ENCODE data around the gene ABCG2.

The ABCG2 gene

GRCh38 chr4:88169298-88169697, 10.9 kb upstream of the ABCG2 start:
- TF ChIP-seq CTCF (IDR thresholded peaks at IDR 0.05) = no peak
- H3K36me3 ChIP-seq (ENCODE audit: control insufficient read depth, insufficient read depth, low read length) = no peaks in the 10 kb centered on the region
- H3K4me1 ChIP-seq = no peaks in the 10 kb centered on the region

DNA sequence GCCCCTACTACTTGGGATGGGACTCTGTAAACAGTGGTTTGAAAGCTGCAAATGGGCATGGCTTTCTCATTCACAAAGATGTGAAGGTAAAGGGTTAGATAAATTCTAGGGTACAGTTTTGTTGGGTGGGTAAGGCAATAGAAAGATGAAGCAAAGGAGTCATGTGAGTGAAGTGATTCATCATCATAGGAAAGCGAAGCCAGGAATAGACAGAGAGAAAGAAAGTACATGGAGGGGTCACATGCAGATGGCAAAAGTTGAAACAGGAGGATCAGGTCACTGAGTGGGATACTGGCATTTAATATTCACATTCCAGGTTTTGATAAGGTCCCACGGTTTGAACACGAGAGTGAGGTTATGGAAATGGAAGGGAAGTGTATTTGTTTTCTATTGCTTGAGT, 8.2 kb upstream of the ABCG2 start:
- Histone ChIP-seq H3K79me2 (no peaks in the 10 kb centered on the region), H3K9me3 (ENCODE audit: control insufficient read depth, low read length) (no peaks in the 10 kb centered on the region), H3K4me1 (no peaks in the 10 kb centered on the region), H3K36me3 (ENCODE audit: control insufficient read depth, insufficient read depth, low read length) (no peaks in the 10 kb centered on the region), H3K9ac (no peak overlapping the region), H3K27ac (no peak overlapping the region), H3K4me3 (ENCODE audit: low read depth, low read length) (no peak overlapping the region), H3K4me2 (ENCODE audit: low read length) (no peak overlapping the region), H2AFZ (no peak overlapping the region), H3K27me3 (ENCODE audit: control insufficient read depth, insufficient read depth, low read length) (no peaks in the 10 kb centered on the region)
- TF ChIP-seq CTCF (IDR thresholded peaks at IDR 0.05) = no peak

More at GRCh38 chr4:88169298-88169697, 10.9 kb upstream of the ABCG2 start:
- H3K9me3 ChIP-seq (ENCODE audit: control insufficient read depth, low read length) = no peaks in the 10 kb centered on the region
- no peaks in the 10 kb centered on the region for H3K79me2 ChIP-seq
- H3K27ac ChIP-seq = no peak overlapping the region
- no peaks in the 10 kb centered on the region for H3K27me3 ChIP-seq (ENCODE audit: control insufficient read depth, insufficient read depth, low read length)
- H2AFZ ChIP-seq = no peak overlapping the region
- no peak overlapping the region for H3K9ac ChIP-seq
- no peak overlapping the region for H3K4me3 ChIP-seq (ENCODE audit: low read depth, low read length)
- H3K4me2 ChIP-seq (ENCODE audit: low read length) = no peak overlapping the region

- Histone ChIP-seq H3K27ac (no peak overlapping the region), H3K27me3 (ENCODE audit: control insufficient read depth, insufficient read depth, low read length) (no peaks in the 10 kb centered on the region), H3K4me2 (ENCODE audit: low read length) (no peak overlapping the region), H3K36me3 (ENCODE audit: control insufficient read depth, insufficient read depth, low read length) (no peaks in the 10 kb centered on the region), H2AFZ (no peak overlapping the region), H3K9ac (no peak overlapping the region), H3K9me3 (ENCODE audit: control insufficient read depth, low read length) (no peaks in the 10 kb centered on the region), H3K4me1 (no peaks in the 10 kb centered on the region), H3K79me2 (no peaks in the 10 kb centered on the region), H3K4me3 (ENCODE audit: low read depth, low read length) (no peak overlapping the region)
- TF ChIP-seq CTCF (IDR thresholded peaks at IDR 0.05) = no peak
Measured at GRCh38 chr4:88163336-88163735, 4.9 kb upstream of the ABCG2 start.

- Histone ChIP-seq H3K79me2 (no peaks in the 10 kb centered on the region), H3K4me1 (no peaks in the 10 kb centered on the region), H3K36me3 (ENCODE audit: control insufficient read depth, insufficient read depth, low read length) (no peaks in the 10 kb centered on the region), H3K9me3 (ENCODE audit: control insufficient read depth, low read length) (no peaks in the 10 kb centered on the region), H3K27ac (no peak overlapping the region), H3K4me2 (ENCODE audit: low read length) (no peak overlapping the region), H3K27me3 (ENCODE audit: control insufficient read depth, insufficient read depth, low read length) (no peaks in the 10 kb centered on the region), H3K4me3 (ENCODE audit: low read depth, low read length) (no peak overlapping the region), H2AFZ (no peak overlapping the region), H3K9ac (no peak overlapping the region)
- TF ChIP-seq CTCF (IDR thresholded peaks at IDR 0.05) = no peak
Measured at GRCh38 chr4:88162626-88163025, 4.2 kb upstream of the ABCG2 start.

- H3K9ac ChIP-seq = no peak overlapping the region
- H2AFZ ChIP-seq = peak overlapping the region; percentile 86
- no peak for TF ChIP-seq CTCF (IDR thresholded peaks at IDR 0.05)
- peak overlapping the region; percentile 88 for H3K4me2 ChIP-seq (ENCODE audit: low read length)
- H3K4me1 ChIP-seq = no peaks in the 10 kb centered on the region
- no peak overlapping the region for H3K27ac ChIP-seq
- no peaks in the 10 kb centered on the region for H3K36me3 ChIP-seq (ENCODE audit: control insufficient read depth, insufficient read depth, low read length)
- no peaks in the 10 kb centered on the region for H3K27me3 ChIP-seq (ENCODE audit: control insufficient read depth, insufficient read depth, low read length)
- H3K4me3 ChIP-seq (ENCODE audit: low read depth, low read length) = peak overlapping the region; percentile 66
- H3K9me3 ChIP-seq (ENCODE audit: control insufficient read depth, low read length) = no peaks in the 10 kb centered on the region
- H3K79me2 ChIP-seq = no peaks in the 10 kb centered on the region
Measured at GRCh38 chr4:88159229-88159725, 838 bp upstream of the ABCG2 start.

Data from parathyroid adenoma (tissue), 2 donors.